Fibroblast of lung (primary cell): ENCODE results near the gene ANKRA2. TPM values are rescaled to one million over a fixed set of nuclear protein-coding genes. Genes with fewer than 3 reads are reported as not detected.

ENCODE experiments used
- DNase-seq, 2 donors: peaks; one replicate each; pipeline versions ENCODE4 v3.0.0 to v3.0.0-alpha.2; 2010; ENCODE audit warnings: low read depth in 2 of 2
- H2AFZ ChIP-seq: 2 replicates; pipeline ENCODE4 v1.5.1; 2012; ENCODE audit warnings: low read length, control low read depth, inconsistent platforms
- H3K27ac ChIP-seq: 2 replicates; pipeline ENCODE4 v1.5.1; 2011; ENCODE audit warnings: low read length, control low read depth; ENCODE audit not compliant: insufficient read depth
- H3K27me3 ChIP-seq: 2 replicates; pipeline ENCODE4 v1.5.1; 2011; ENCODE audit warnings: mild to moderate bottlenecking, low read length; ENCODE audit not compliant: control insufficient read depth, insufficient read depth
- H3K36me3 ChIP-seq: 2 replicates; pipeline ENCODE4 v1.5.1; 2011; ENCODE audit warnings: low read length; ENCODE audit not compliant: control insufficient read depth, insufficient read depth
- H3K4me1 ChIP-seq: 2 replicates; pipeline ENCODE4 v1.5.1; 2011; ENCODE audit warnings: low read length; ENCODE audit not compliant: control insufficient read depth, insufficient read depth; ENCODE audit errors: extremely low read depth
- H3K4me2 ChIP-seq: 2 replicates; pipeline ENCODE4 v1.5.1; 2011; ENCODE audit warnings: low read length, control low read depth; ENCODE audit not compliant: insufficient read depth; ENCODE audit errors: extremely low read depth
- H3K4me3 ChIP-seq, 4 experiments: fragments of 200-600 bp in 1 of 4; sonication (generic) in 1 of 4; replicated peaks in 1 of 4; 2 replicates each; pipeline ENCODE4 v1.5.1; 2011 to 2016; ENCODE audit warnings: low read length in 4 of 4, low read depth in 3 of 4, mild to moderate bottlenecking in 3 of 4, control low read depth in 2 of 4, inconsistent platforms in 1 of 4, mixed read lengths in 1 of 4; ENCODE audit not compliant: insufficient read depth in 1 of 4; ENCODE audit errors: control extremely low read depth in 1 of 4
- H3K79me2 ChIP-seq: 2 replicates; pipeline ENCODE4 v1.5.1; 2012; ENCODE audit warnings: mild to moderate bottlenecking, low read length, inconsistent platforms; ENCODE audit not compliant: control insufficient read depth, insufficient read depth
- H3K9ac ChIP-seq: 2 replicates; pipeline ENCODE4 v1.5.1; 2011; ENCODE audit warnings: mild to moderate bottlenecking, low read length, control low read depth; ENCODE audit not compliant: insufficient read depth
- H3K9me3 ChIP-seq: 2 replicates; pipeline ENCODE4 v1.5.1; 2012; ENCODE audit warnings: low read depth, low read length; ENCODE audit not compliant: control insufficient read depth, insufficient read depth
- H4K20me1 ChIP-seq: 2 replicates; pipeline ENCODE4 v1.5.1; 2011; ENCODE audit warnings: low read length; ENCODE audit not compliant: control insufficient read depth, insufficient read depth; ENCODE audit errors: extremely low read depth
- CTCF ChIP-seq, 2 donors: IDR thresholded peaks in 1 of 2; conservative IDR thresholded peaks in 1 of 2; 1 replicate in 1 of 2; 2 replicates in 1 of 2; pipeline ENCODE4 v1.5.1; 2011 to 2012; ENCODE audit warnings: low read length in 2 of 2, control low read depth in 1 of 2, inconsistent platforms in 1 of 2, low read depth in 1 of 2, mild to moderate bottlenecking in 1 of 2
- EZH2 ChIP-seq: IDR thresholded peaks from 2 replicates; pipeline ENCODE4 v1.5.1; 2012; ENCODE audit warnings: low read length, control low read depth, mild to moderate bottlenecking; ENCODE audit errors: missing control alignments
- polyA plus RNA-seq, 2 donors: library from polyadenylated mRNA; depleted of rRNA in 1 of 2; stranded (reverse) in 1 of 2; unstranded in 1 of 2; fragments of >200 nt; gene quantifications; 2 replicates each; pipeline ENCODE4 v1.2.1, GENCODE V29; 2011 to 2012; ENCODE audit warnings: missing spikeins in 1 of 2
- total RNA-seq: library from RNA; depleted of rRNA; stranded (reverse); fragments of >200 nt; gene quantifications from 2 replicates; pipeline ENCODE4 v1.2.1, GENCODE V29; 2014

The ANKRA2 gene
- total and polyA plus RNA-seq, 2 donors (not counting 1 experiment from before 2014, with no cell fraction given) = 15.0 to 29.7 TPM

- H3K9me3 ChIP-seq = no peaks in the 10 kb centered on the region
- no peak overlapping the region for H3K4me2 ChIP-seq
- no peaks in the 10 kb centered on the region for H4K20me1 ChIP-seq
- DNase-seq = peak; percentile 27 to 41
- no peak overlapping the region for H3K9ac ChIP-seq
- H3K27ac ChIP-seq = no peak overlapping the region
- H3K4me3 ChIP-seq = no peak overlapping the region
- peaks cover 3% of the 10 kb centered on the region for H3K79me2 ChIP-seq
- no peaks in the 10 kb centered on the region for H3K27me3 ChIP-seq
- no peaks in the 10 kb centered on the region for H3K4me1 ChIP-seq
- H2AFZ ChIP-seq = no peak overlapping the region
- peaks cover 13% of the 10 kb centered on the region for H3K36me3 ChIP-seq
- no peak for TF ChIP-seq CTCF (conservative IDR thresholded peaks at IDR 0.05 in 1 of 2, IDR thresholded peaks at IDR 0.05 in 1 of 2; ENCODE audit: low read depth in 1 of 2, low read length in 2 of 2)
- no peak for TF ChIP-seq EZH2
These were observed 58.4 kb downstream of the ANKRA2 start for GRCh38 chr5:73507062-73507461.

DNA sequence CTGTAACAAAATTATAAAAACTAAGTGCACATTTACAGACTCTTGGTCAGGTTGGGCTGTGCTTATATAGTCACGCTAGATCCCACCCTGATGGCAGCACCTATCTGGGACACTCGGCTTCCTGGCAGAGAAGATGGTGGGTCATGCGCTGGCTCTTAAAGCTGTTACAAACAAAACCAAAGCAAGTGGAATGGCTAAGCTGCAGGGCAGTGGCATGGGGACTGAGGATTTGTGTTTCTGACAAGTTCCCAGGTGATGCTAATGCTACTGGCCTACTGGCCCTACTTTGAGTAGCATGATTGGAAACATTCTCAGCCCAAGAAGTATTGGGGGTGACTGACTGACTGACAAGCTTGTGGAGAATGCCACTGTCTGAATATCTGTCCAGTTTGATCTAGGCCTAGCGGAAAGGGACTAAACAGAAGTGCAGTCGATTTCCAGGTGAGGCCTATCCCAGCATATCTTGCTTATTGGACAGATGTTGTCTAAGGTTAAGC lies 58.9 kb downstream of the ANKRA2 start:
- no peak overlapping the region for H3K27ac ChIP-seq
- H3K4me2 ChIP-seq = no peak overlapping the region
- H3K27me3 ChIP-seq = no peaks in the 10 kb centered on the region
- TF ChIP-seq EZH2 (no peak), CTCF (conservative IDR thresholded peaks at IDR 0.05 in 1 of 2, IDR thresholded peaks at IDR 0.05 in 1 of 2; ENCODE audit: low read depth in 1 of 2, low read length in 2 of 2) (no peak)
- H3K9ac ChIP-seq = no peak overlapping the region
- H3K4me1 ChIP-seq = no peaks in the 10 kb centered on the region
- H3K9me3 ChIP-seq = no peaks in the 10 kb centered on the region
- H3K4me3 ChIP-seq = no peak overlapping the region
- H3K36me3 ChIP-seq = peaks cover 13% of the 10 kb centered on the region
- DNase-seq = no peak
- no peak overlapping the region for H2AFZ ChIP-seq
- H4K20me1 ChIP-seq = no peaks in the 10 kb centered on the region
- peaks cover 4% of the 10 kb centered on the region for H3K79me2 ChIP-seq

Other genes with a start within 250 kb of the ANKRA2 start
- 0.77 and 1.5 TPM in 2 replicates for gene FOXD1, start 116.9 kb downstream of the ANKRA2 start, total RNA-seq
- 7.4 and 8.7 TPM in 2 replicates for gene FOXD1, start 116.9 kb downstream of the ANKRA2 start, polyA plus RNA-seq
- gene BTF3, start 67.2 kb downstream of the ANKRA2 start, total RNA-seq = 207 and 256 TPM in 2 replicates
- gene BTF3, start 67.2 kb downstream of the ANKRA2 start, polyA plus RNA-seq = 631 and 647 TPM in 2 replicates
- gene UTP15, start 104 bp upstream of the ANKRA2 start, total RNA-seq = 17.0 and 20.8 TPM in 2 replicates
- 13.2 and 19.5 TPM in 2 replicates for gene UTP15, start 104 bp upstream of the ANKRA2 start, polyA plus RNA-seq
- 10.3 and 34.3 TPM in 2 replicates for gene ARHGEF28, start 60.6 kb upstream of the ANKRA2 start, total RNA-seq
- gene ARHGEF28, start 60.6 kb upstream of the ANKRA2 start, polyA plus RNA-seq = 2.3 and 3.5 TPM in 2 replicates